ENCODE results near the gene RNF123.
"Not testable (repeated sequence)": the region's sequence is repeated elsewhere in the genome, so short reads cannot be mapped to it uniquely, and the experiment has no call there.

RNF123 gene

GRCh38 chr3:49680493-49681231, 8.7 kb upstream of the RNF123 start:
- no peak for DNase-seq (ENCODE audit: low read depth, low spot score)

- DNase-seq (ENCODE audit: low read depth, low spot score) = no peak
Measured at GRCh38 chr3:49681232-49681522, 8.2 kb upstream of the RNF123 start.

GRCh38 chr3:49681543-49681942, 7.8 kb upstream of the RNF123 start:
- DNase-seq (ENCODE audit: low read depth, low spot score) = no peak

- no peak for DNase-seq (ENCODE audit: low read depth, low spot score)
Measured at GRCh38 chr3:49683162-49683561, 6.2 kb upstream of the RNF123 start.

- DNase-seq (ENCODE audit: low read depth, low spot score) = not testable (repeated sequence)
Measured at GRCh38 chr3:49684453-49684852, 4.9 kb upstream of the RNF123 start.

GRCh38 chr3:49685103-49685502, 4.3 kb upstream of the RNF123 start:
- DNase-seq (ENCODE audit: low read depth, low spot score) = not testable (repeated sequence)

GRCh38 chr3:49685846-49686245, 3.5 kb upstream of the RNF123 start:
- DNase-seq (ENCODE audit: low read depth, low spot score) = not testable (repeated sequence)

GRCh38 chr3:49686346-49686745, 3.0 kb upstream of the RNF123 start:
- DNase-seq (ENCODE audit: low read depth, low spot score) = not testable (repeated sequence)

- not testable (repeated sequence) for DNase-seq (ENCODE audit: low read depth, low spot score)
Measured at GRCh38 chr3:49686769-49687423, 2.5 kb upstream of the RNF123 start.

GRCh38 chr3:49687424-49687795, 1.9 kb upstream of the RNF123 start:
- not testable (repeated sequence) for DNase-seq (ENCODE audit: low read depth, low spot score)

GRCh38 chr3:49688338-49689045, 865 bp upstream of the RNF123 start:
- not testable (repeated sequence) for DNase-seq (ENCODE audit: low read depth, low spot score)

- not testable (repeated sequence) for DNase-seq (ENCODE audit: low read depth, low spot score)
Measured at GRCh38 chr3:49689908-49690624, 709 bp downstream of the RNF123 start.

GRCh38 chr3:49690856-49691255, 1.5 kb downstream of the RNF123 start:
- DNase-seq (ENCODE audit: low read depth, low spot score) = not testable (repeated sequence)

- DNase-seq (ENCODE audit: low read depth, low spot score) = not testable (repeated sequence)
Measured at GRCh38 chr3:49691481-49691880, 2.1 kb downstream of the RNF123 start.

GRCh38 chr3:49694409-49695070, 5.2 kb downstream of the RNF123 start:
- not testable (repeated sequence) for DNase-seq (ENCODE audit: low read depth, low spot score)

GRCh38 chr3:49695350-49696015, 6.1 kb downstream of the RNF123 start:
- DNase-seq (ENCODE audit: low read depth, low spot score) = not testable (repeated sequence)

- DNase-seq (ENCODE audit: low read depth, low spot score) = no peak
Measured at GRCh38 chr3:49699281-49699979, 10.1 kb downstream of the RNF123 start.

- no peak for DNase-seq (ENCODE audit: low read depth, low spot score)
Measured at GRCh38 chr3:49700014-49700413, 10.7 kb downstream of the RNF123 start.

GRCh38 chr3:49700453-49701128, 11.2 kb downstream of the RNF123 start:
- no peak for DNase-seq (ENCODE audit: low read depth, low spot score)
